ENCODE results near the gene GFI1B. TPM values are rescaled to one million over a fixed set of nuclear protein-coding genes. Genes with fewer than 3 reads are reported as not detected.

The GFI1B gene
- total and polyA plus RNA-seq, 4 donors: 0.05 to 53.6 TPM; not detected in 2

DNA sequence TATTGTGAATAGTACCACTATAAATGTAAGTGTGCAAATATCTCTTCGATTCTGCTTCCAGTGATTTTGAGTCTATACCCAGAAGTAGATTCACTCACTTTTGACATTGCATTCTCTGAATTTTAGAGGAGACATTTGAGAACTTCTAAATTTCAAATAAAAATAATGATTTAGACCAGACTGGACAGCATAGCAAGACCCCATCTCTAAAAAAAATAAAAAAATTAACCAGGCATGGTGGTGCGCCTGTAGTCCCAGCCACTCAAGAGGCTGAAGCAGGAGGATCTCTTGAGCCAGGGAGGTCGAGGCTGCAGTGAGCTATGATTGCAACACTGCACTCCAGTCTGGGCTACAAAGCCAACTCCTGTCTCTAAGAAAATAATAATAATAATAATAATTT, 1.9 kb upstream of the GFI1B start:
- Histone ChIP-seq H3K9me3 (ENCODE audit: control insufficient read depth in 4 of 4, low read length in 3 of 4) (no peaks in the 10 kb centered on the region), H3K27me3 (ENCODE audit: control insufficient read depth in 4 of 4, insufficient read depth in 4 of 4, low read length in 3 of 4) (peaks cover 0 to 3% (median 1%) of the 10 kb centered on the region in 4 donors), H3K4me1 (ENCODE audit: control insufficient read depth in 4 of 4, insufficient read depth in 4 of 4, low read length in 3 of 4) (peaks cover 0 to 5% (median 3%) of the 10 kb centered on the region in 4 donors), H3K9ac (ENCODE audit: low read depth in 1 of 2, low read length in 2 of 2) (no peak overlapping the region), H3K36me3 (ENCODE audit: control insufficient read depth in 4 of 4, insufficient read depth in 3 of 4, low read depth in 1 of 4, low read length in 3 of 4) (no peaks in the 10 kb centered on the region), H3K4me3 (ENCODE audit: low read depth in 1 of 3, low read length in 3 of 3) (no peak overlapping the region), H3K27ac (ENCODE audit: low read depth in 1 of 2, low read length in 2 of 2) (no peak overlapping the region)
- no peak for DNase-seq (ENCODE audit: low spot score)
- TF ChIP-seq, protein P1, sequence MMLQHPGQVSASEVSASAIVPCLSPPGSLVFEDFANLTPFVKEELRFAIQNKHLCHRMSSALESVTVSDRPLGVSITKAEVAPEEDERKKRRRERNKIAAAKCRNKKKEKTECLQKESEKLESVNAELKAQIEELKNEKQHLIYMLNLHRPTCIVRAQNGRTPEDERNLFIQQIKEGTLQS (IDR thresholded peaks at IDR 0.05): no peak
- TF ChIP-seq, protein P2, sequence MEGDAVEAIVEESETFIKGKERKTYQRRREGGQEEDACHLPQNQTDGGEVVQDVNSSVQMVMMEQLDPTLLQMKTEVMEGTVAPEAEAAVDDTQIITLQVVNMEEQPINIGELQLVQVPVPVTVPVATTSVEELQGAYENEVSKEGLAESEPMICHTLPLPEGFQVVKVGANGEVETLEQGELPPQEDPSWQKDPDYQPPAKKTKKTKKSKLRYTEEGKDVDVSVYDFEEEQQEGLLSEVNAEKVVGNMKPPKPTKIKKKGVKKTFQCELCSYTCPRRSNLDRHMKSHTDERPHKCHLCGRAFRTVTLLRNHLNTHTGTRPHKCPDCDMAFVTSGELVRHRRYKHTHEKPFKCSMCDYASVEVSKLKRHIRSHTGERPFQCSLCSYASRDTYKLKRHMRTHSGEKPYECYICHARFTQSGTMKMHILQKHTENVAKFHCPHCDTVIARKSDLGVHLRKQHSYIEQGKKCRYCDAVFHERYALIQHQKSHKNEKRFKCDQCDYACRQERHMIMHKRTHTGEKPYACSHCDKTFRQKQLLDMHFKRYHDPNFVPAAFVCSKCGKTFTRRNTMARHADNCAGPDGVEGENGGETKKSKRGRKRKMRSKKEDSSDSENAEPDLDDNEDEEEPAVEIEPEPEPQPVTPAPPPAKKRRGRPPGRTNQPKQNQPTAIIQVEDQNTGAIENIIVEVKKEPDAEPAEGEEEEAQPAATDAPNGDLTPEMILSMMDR (IDR thresholded peaks at IDR 0.05; ENCODE audit: low read depth, low read length, missing input control): no peak
- TF ChIP-seq FOXA2 (IDR thresholded peaks at IDR 0.05): no peak
- no peak for TF ChIP-seq RAD21 (IDR thresholded peaks at IDR 0.05)
- TF ChIP-seq, protein P3, sequence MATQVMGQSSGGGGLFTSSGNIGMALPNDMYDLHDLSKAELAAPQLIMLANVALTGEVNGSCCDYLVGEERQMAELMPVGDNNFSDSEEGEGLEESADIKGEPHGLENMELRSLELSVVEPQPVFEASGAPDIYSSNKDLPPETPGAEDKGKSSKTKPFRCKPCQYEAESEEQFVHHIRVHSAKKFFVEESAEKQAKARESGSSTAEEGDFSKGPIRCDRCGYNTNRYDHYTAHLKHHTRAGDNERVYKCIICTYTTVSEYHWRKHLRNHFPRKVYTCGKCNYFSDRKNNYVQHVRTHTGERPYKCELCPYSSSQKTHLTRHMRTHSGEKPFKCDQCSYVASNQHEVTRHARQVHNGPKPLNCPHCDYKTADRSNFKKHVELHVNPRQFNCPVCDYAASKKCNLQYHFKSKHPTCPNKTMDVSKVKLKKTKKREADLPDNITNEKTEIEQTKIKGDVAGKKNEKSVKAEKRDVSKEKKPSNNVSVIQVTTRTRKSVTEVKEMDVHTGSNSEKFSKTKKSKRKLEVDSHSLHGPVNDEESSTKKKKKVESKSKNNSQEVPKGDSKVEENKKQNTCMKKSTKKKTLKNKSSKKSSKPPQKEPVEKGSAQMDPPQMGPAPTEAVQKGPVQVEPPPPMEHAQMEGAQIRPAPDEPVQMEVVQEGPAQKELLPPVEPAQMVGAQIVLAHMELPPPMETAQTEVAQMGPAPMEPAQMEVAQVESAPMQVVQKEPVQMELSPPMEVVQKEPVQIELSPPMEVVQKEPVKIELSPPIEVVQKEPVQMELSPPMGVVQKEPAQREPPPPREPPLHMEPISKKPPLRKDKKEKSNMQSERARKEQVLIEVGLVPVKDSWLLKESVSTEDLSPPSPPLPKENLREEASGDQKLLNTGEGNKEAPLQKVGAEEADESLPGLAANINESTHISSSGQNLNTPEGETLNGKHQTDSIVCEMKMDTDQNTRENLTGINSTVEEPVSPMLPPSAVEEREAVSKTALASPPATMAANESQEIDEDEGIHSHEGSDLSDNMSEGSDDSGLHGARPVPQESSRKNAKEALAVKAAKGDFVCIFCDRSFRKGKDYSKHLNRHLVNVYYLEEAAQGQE (IDR thresholded peaks at IDR 0.05): no peak
- TF ChIP-seq, protein P4, sequence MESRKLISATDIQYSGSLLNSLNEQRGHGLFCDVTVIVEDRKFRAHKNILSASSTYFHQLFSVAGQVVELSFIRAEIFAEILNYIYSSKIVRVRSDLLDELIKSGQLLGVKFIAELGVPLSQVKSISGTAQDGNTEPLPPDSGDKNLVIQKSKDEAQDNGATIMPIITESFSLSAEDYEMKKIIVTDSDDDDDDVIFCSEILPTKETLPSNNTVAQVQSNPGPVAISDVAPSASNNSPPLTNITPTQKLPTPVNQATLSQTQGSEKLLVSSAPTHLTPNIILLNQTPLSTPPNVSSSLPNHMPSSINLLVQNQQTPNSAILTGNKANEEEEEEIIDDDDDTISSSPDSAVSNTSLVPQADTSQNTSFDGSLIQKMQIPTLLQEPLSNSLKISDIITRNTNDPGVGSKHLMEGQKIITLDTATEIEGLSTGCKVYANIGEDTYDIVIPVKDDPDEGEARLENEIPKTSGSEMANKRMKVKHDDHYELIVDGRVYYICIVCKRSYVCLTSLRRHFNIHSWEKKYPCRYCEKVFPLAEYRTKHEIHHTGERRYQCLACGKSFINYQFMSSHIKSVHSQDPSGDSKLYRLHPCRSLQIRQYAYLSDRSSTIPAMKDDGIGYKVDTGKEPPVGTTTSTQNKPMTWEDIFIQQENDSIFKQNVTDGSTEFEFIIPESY (IDR thresholded peaks at IDR 0.05): no peak
- TF ChIP-seq GABPA (IDR thresholded peaks at IDR 0.05 in 1 of 2, conservative IDR thresholded peaks at IDR 0.05 in 1 of 2): no peak
- TF ChIP-seq JUND (IDR thresholded peaks at IDR 0.05): no peak
- no peak for TF ChIP-seq FOXA1 (IDR thresholded peaks at IDR 0.05)
- no peak for TF ChIP-seq HNF4A (conservative IDR thresholded peaks at IDR 0.05)
- no peak for TF ChIP-seq RXRA (IDR thresholded peaks at IDR 0.05)
- 86% methylated on average over 3 of the region's 3 CpGs for WGBS

DNA sequence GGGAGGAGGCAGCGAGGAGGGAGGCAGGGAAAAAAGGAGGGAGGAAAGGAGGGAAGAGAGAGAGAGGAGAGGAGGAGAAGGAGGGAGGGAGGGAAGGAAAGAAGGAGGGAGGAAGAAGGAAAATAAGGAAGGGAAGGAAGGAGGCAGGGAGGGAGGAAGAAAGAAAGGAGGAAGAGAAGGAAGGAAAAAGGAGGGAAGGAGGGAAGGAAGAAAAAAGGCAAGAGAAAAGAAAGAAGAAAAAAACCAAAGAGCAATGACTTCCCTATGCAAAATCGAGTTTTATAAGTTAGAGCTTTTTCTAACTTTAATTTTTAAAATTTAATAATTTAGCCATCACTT, 413 bp upstream of the GFI1B start:
- TF ChIP-seq SP1 (IDR thresholded peaks at IDR 0.05) (no peak), RXRA (IDR thresholded peaks at IDR 0.05) (no peak), TAF1 (conservative IDR thresholded peaks at IDR 0.05) (no peak), FOXA1 (IDR thresholded peaks at IDR 0.05) (no peak), GABPA (IDR thresholded peaks at IDR 0.05 in 1 of 2, conservative IDR thresholded peaks at IDR 0.05 in 1 of 2) (no peak), FOXA2 (IDR thresholded peaks at IDR 0.05) (no peak), NR2F2 (IDR thresholded peaks at IDR 0.05) (no peak)
- TF ChIP-seq, protein P2 (IDR thresholded peaks at IDR 0.05; ENCODE audit: low read depth, low read length, missing input control): no peak
- TF ChIP-seq, protein P1 (IDR thresholded peaks at IDR 0.05): no peak
- no peak overlapping the region for H3K4me3 ChIP-seq (ENCODE audit: low read depth in 1 of 3, low read length in 3 of 3)
- no peak overlapping the region for H3K9ac ChIP-seq (ENCODE audit: low read depth in 1 of 2, low read length in 2 of 2)
- H3K36me3 ChIP-seq (ENCODE audit: control insufficient read depth in 4 of 4, insufficient read depth in 3 of 4, low read depth in 1 of 4, low read length in 3 of 4): no peaks in the 10 kb centered on the region
- DNase-seq (ENCODE audit: low spot score): no peak
- H3K9me3 ChIP-seq (ENCODE audit: control insufficient read depth in 4 of 4, low read length in 3 of 4): no peaks in the 10 kb centered on the region
- peaks cover 0 to 3% (median 1%) of the 10 kb centered on the region in 4 donors for H3K27me3 ChIP-seq (ENCODE audit: control insufficient read depth in 4 of 4, insufficient read depth in 4 of 4, low read length in 3 of 4)
- H3K4me1 ChIP-seq (ENCODE audit: control insufficient read depth in 4 of 4, insufficient read depth in 4 of 4, low read length in 3 of 4): no peaks in the 10 kb centered on the region
- H3K27ac ChIP-seq (ENCODE audit: low read depth in 1 of 2, low read length in 2 of 2): no peak overlapping the region
- 26% methylated on average over 2 of the region's 2 CpGs for WGBS
